OCI-LY1 (cell line): ENCODE data around the gene TTR.

Experiments
- H2AFZ ChIP-seq: fragments of 200-600 bp; sonication (generic), shearing (Covaris generic); 2 replicates; pipeline ENCODE4 v1.6.0; 2014; ENCODE audit warnings: antibody characterized with exemption, mild to moderate bottlenecking, low read length
- H3F3A ChIP-seq: fragments of 200-600 bp; sonication (generic), shearing (Covaris generic); 2 replicates; pipeline ENCODE4 v1.6.0; 2014; ENCODE audit warnings: mild to moderate bottlenecking, antibody characterized with exemption, low read length, moderate library complexity; ENCODE audit not compliant: insufficient read depth
- H3K27ac ChIP-seq: fragments of 200-600 bp; sonication (generic); 2 replicates; pipeline ENCODE4 v1.5.1; 2014; ENCODE audit warnings: low read length, mixed run types, mild to moderate bottlenecking, low read depth; ENCODE audit not compliant: poor library complexity, severe bottlenecking
- H3K27me3 ChIP-seq: fragments of 200-600 bp; sonication (generic); 2 replicates; pipeline ENCODE4 v1.6.0; 2014; ENCODE audit warnings: antibody characterized with exemption, mild to moderate bottlenecking, low read length, moderate library complexity; ENCODE audit not compliant: insufficient read depth
- H3K36me3 ChIP-seq: fragments of 200-600 bp; sonication (generic); 2 replicates; pipeline ENCODE4 v1.6.1; 2014; ENCODE audit warnings: mild to moderate bottlenecking, antibody characterized with exemption, low read length, moderate library complexity, mixed read lengths; ENCODE audit not compliant: insufficient read depth
- H3K4me1 ChIP-seq: fragments of 200-600 bp; sonication (generic); 2 replicates; pipeline ENCODE4 v1.5.1; 2014; ENCODE audit warnings: mild to moderate bottlenecking, low read length, moderate library complexity; ENCODE audit not compliant: insufficient read depth, severe bottlenecking
- H3K4me2 ChIP-seq: fragments of 200-600 bp; sonication (generic), shearing (Covaris generic); 2 replicates; pipeline ENCODE4 v1.6.1; 2014; ENCODE audit warnings: low read length
- H3K4me3 ChIP-seq: fragments of 200-600 bp; sonication (generic); 2 replicates; pipeline ENCODE4 v1.5.1; 2014; ENCODE audit warnings: low read length, low read depth, mild to moderate bottlenecking, mixed read lengths; ENCODE audit not compliant: poor library complexity, severe bottlenecking
- H3K79me2 ChIP-seq: fragments of 200-600 bp; shearing (Covaris generic); 2 replicates; pipeline ENCODE4 v1.6.1; 2016; ENCODE audit warnings: mixed run types, low read length, mixed read lengths; ENCODE audit not compliant: insufficient read depth
- H3K9ac ChIP-seq: fragments of 200-600 bp; sonication (generic), shearing (Covaris generic); 2 replicates; pipeline ENCODE4 v1.6.1; 2014; ENCODE audit warnings: mild to moderate bottlenecking, low read length, mixed read lengths
- H3K9me2 ChIP-seq: fragments of 200-600 bp; sonication (generic), shearing (Covaris generic); 2 replicates; pipeline ENCODE4 v1.6.1; 2014; ENCODE audit warnings: low read depth, mild to moderate bottlenecking, low read length, mixed read lengths
- H3K9me3 ChIP-seq: fragments of 200-600 bp; shearing (Covaris generic); 2 replicates; pipeline ENCODE4 v1.6.1; 2014; ENCODE audit warnings: low read length, mixed read lengths
- H4K20me1 ChIP-seq: fragments of 200-600 bp; sonication (generic), shearing (Covaris generic); 2 replicates; pipeline ENCODE4 v1.6.0; 2016; ENCODE audit warnings: mild to moderate bottlenecking, low read length; ENCODE audit not compliant: insufficient read depth
- CTCF ChIP-seq: fragments of 200-600 bp; sonication (generic), shearing (Covaris generic); IDR thresholded peaks from 2 replicates; pipeline ENCODE4 v1.5.1; 2017; ENCODE audit warnings: mild to moderate bottlenecking, antibody characterized with exemption, low read length, moderate library complexity, mixed read lengths
- EZH2 ChIP-seq: fragments of 200-600 bp; sonication (generic), shearing (Covaris generic); IDR thresholded peaks from 2 replicates; pipeline ENCODE4 v1.8.0; 2017; ENCODE audit warnings: borderline replicate concordance, mixed run types, mild to moderate bottlenecking, antibody characterized with exemption, low read length, moderate library complexity, mixed read lengths

Gene TTR

GRCh38 chr18:31587529-31587928 lies 4.1 kb upstream of the TTR start:
- Histone ChIP-seq H3F3A (no peaks in the 10 kb centered on the region), H3K36me3 (no peaks in the 10 kb centered on the region), H3K4me1 (no peaks in the 10 kb centered on the region), H3K9me3 (no peaks in the 10 kb centered on the region), H3K9ac (no peak overlapping the region), H3K4me3 (no peak overlapping the region), H3K27me3 (no peaks in the 10 kb centered on the region), H3K79me2 (no peaks in the 10 kb centered on the region), H3K9me2 (no peaks in the 10 kb centered on the region), H3K27ac (no peak overlapping the region), H3K4me2 (no peak overlapping the region), H4K20me1 (no peaks in the 10 kb centered on the region), H2AFZ (no peak overlapping the region)
- no peak for TF ChIP-seq EZH2
- no peak for TF ChIP-seq CTCF

- Histone ChIP-seq H3F3A (no peaks in the 10 kb centered on the region), H3K27ac (no peak overlapping the region), H3K79me2 (no peaks in the 10 kb centered on the region), H3K4me2 (no peak overlapping the region), H3K9me3 (no peaks in the 10 kb centered on the region), H3K9ac (no peak overlapping the region), H2AFZ (no peak overlapping the region), H3K4me3 (no peak overlapping the region), H3K36me3 (no peaks in the 10 kb centered on the region), H4K20me1 (no peaks in the 10 kb centered on the region), H3K27me3 (no peaks in the 10 kb centered on the region), H3K4me1 (no peaks in the 10 kb centered on the region), H3K9me2 (no peaks in the 10 kb centered on the region)
- no peak for TF ChIP-seq EZH2
- TF ChIP-seq CTCF = no peak
These were observed 1.1 kb upstream of the TTR start for GRCh38 chr18:31590570-31590969.

- Histone ChIP-seq H3K79me2 (no peaks in the 10 kb centered on the region), H3K4me1 (no peaks in the 10 kb centered on the region), H3K9me3 (no peaks in the 10 kb centered on the region), H3K4me3 (no peak overlapping the region), H3F3A (no peaks in the 10 kb centered on the region), H3K4me2 (no peak overlapping the region), H3K9me2 (no peaks in the 10 kb centered on the region), H3K27ac (no peak overlapping the region), H3K9ac (no peak overlapping the region), H2AFZ (no peak overlapping the region), H3K36me3 (no peaks in the 10 kb centered on the region), H4K20me1 (no peaks in the 10 kb centered on the region), H3K27me3 (no peaks in the 10 kb centered on the region)
- TF ChIP-seq EZH2 (no peak), CTCF (no peak)
These were observed 564 bp upstream of the TTR start for GRCh38 chr18:31591113-31591512.
